Activated effector memory CD4-positive, alpha-beta T cell treated with anti-CD3 and anti-CD28 coated beads, Interleukin-2, amount 50 U/mL, for 16 hours (primary cell): ENCODE measurements around the gene TAGLN2.

Experiments
- DNase-seq: peaks from one replicate; pipeline ENCODE4 v3.0.0-alpha.2; 2020

Gene TAGLN2

GRCh38 chr1:159924791-159925718 is at the start of gene TAGLN2:
TSS of gene TAGLN2 (minus strand) at chr1:159925507. CDS start at chr1:159920509, 4,998 bp downstream.
- peak; percentile 96 for DNase-seq

DNA sequence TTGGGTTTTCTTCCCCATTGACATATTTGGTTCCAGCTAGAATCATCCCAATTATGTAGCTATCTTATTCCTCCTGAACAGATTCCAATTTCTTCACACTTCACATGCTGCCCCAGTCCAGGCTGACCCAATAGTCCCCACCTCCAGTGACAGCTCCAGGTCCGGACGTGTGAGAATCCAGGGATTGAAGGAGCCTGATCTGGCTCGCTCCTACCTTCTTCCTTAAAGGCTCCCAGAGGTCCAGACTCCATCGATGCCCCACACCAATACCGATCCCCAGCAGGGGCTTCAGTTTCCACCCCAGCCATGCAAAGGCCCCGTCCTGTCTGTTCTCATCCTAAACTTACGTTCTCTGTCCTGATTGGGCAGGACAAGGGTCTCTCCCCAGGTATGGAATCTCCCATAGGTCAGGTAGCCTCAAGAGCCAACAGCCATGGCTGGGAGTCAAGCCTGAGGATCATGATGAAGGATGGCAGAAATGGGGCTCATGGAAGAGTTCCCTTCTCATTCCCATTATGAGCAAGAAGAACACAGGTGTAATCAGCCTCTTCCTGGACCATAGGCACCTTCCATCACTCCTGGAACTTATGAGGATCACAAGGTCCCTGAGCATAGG is 49.2 kb upstream of the TAGLN2 start:
- DNase-seq = no peak

DNA sequence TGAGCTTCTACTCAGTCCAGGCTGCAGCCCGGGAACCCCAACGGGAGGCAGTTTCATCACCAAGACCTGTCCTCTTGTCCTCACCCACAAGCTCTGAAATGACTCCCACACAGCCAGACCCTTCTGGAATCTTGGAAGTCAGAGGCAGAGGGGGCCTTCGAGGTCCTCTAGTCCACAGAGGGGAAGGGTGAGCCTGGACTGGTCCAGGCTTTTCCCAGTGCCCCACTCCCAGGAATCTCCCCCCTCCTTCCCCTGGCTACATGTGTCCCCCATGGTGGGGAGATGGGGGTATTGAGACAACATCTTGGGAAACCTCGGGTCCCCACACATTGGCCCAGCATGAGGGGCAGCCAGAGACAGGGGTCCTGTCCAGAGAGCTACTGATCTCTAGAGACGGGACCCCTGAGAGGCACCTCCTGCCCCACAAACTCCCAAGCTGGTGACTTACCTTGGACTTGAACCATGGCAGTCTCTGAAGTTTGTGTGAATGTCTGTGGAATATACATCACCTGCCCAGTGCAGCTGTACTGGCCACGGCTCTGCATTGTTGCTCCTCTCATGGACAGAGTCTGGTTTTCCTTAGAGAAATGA is 48.1 kb upstream of the TAGLN2 start:
- DNase-seq = no peak

- DNase-seq = no peak
Measured at GRCh38 chr1:159972443-159973205, 47.3 kb upstream of the TAGLN2 start.

GRCh38 chr1:159970932-159971342 is 45.6 kb upstream of the TAGLN2 start:
- DNase-seq = no peak

GRCh38 chr1:159968901-159969300 is 43.6 kb upstream of the TAGLN2 start:
- no peak for DNase-seq

- DNase-seq = no peak
Measured at GRCh38 chr1:159965263-159965662, 40.0 kb upstream of the TAGLN2 start.

DNA sequence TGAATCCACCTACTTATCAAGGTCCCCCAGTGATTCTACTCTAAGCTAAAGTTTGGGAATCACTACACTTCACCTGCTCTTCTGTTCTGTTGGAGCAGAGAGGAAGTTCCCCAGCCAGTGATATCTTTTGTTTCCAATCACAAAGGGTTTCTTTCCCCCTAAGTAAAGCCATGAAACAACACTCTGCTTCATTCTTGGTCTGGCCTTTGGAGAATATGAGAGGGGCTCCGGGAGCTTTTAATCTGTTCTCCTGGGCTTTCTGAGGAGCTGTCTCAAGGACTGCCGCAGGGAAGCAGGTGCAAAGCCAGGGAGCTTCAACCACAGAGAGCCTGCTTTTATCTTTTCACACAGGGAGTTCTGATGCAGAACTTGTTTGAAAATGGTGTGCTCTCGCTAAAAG is 38.8 kb upstream of the TAGLN2 start:
- no peak for DNase-seq

DNA sequence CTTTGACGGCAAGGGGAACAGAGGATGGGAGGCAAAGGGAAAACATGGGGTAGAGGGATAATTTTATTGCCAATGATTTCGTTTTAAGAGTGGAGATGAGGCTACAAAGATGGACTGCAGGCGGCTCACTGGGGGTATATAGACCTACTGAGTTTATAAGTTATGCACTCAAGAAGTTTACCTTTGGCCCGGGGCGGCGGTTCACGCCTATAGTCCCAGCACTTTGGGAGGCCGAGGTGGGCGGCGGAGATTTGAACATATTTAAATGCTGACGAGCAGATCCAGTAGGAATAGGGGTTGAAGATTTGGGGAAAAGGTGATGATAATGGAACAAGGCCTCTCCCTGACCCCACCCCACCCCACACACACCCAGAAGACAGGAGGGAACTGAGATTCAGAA is 36.9 kb upstream of the TAGLN2 start:
- no peak for DNase-seq

GRCh38 chr1:159961636-159962035 is 36.3 kb upstream of the TAGLN2 start:
- DNase-seq = no peak

DNA sequence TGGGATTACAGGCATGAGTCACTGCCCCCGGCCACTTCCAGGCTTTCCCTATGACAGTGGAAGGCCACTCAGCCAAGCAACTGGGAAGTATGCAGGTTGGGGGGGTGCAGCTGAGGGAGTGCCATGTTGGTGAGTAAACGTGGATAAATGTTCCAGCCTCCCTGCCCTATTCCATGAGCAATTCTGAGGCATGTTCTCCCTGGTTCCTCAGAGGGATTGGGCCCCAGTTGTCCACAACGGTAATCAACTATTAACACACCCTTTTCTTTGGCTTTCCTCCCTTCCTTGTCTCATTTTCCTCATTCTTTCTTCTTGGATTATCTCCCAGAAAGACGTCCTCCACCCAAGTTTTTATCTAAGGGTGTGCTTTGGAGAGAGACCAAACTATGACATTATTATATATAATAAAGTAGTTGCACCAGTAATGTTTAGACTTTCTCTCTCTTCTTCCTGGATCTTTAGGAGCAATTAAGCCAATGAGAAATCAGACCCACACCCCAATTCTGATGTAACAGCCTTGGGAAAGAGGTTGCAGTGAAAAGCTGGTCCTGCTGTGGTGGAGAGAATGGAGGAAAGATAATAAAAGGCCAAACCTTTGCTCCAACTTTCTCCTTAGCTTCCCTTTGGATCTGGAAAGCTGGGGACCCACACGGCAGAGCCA is 35.5 kb upstream of the TAGLN2 start:
- no peak for DNase-seq

- no peak for DNase-seq
Measured at GRCh38 chr1:159959451-159959850, 34.1 kb upstream of the TAGLN2 start.

- no peak for DNase-seq
Measured at GRCh38 chr1:159958719-159959380, 33.5 kb upstream of the TAGLN2 start.

GRCh38 chr1:159957824-159958268 is 32.5 kb upstream of the TAGLN2 start:
- no peak for DNase-seq

DNA sequence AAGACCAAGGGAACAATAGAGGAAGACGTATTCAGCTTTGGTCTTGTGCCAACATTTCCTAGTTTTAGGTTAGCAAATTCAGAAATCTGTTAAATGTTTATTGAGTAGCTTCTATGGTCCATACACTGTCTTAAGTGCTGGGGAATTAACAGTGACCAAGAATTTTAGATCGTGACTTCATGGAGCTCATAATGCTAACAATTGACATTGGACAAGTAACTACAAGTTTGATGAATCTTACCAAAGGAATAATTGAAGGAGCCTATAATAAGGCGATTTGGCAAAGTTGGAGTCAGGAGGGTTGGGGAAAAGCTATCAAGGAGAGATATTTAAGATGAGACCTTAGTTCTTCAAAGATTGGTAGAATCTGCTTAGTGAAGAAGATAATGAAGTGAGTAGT is 30.1 kb upstream of the TAGLN2 start:
- no peak for DNase-seq

DNA sequence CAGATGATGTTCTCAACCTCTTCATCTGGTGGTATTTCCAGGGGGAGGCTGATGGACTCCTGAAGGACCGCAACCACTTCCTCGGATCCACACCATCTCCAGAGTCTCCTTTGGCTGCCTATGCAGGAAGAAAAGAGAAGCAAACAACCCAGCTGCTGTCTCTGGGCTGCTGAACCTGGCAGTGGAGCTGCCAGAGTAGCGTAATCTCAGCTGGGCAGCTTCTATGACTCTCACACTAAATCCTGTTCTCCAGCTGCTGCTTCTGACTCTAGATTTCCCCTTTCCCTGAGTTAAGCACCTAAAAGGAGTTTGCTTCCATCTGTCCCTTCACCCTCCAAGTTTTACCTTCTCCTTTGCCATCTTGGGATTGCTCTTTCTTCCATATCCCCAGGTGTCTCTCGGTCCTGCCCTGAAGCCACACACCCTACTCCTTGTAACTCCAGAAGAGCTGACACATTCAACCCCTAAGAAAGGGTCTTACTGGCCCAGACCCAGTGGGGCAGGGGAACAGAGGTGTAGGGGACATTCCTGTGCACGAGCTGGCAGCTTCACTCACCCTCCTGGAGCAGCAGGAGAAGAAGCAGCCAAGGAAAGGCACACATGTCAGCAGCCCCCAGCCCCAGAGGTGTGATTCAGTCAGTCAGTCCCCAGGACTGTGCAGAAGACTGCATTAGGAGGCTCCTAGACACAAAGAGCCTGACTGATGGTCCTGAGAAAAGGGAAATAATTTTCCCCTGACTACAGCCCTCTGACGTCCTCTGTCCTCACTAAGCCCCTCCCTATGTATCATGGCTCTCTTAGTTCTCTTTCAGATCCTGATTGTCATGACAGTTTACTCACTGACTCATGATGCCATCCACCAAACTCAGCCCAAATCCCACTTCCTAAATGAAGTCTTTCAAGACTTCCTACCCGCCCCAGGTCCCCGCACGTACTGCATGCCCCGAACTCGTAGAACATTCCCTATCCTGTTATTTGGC is 28.5 kb upstream of the TAGLN2 start, which contains the start of gene SLAMF9:
TSS of gene SLAMF9 (minus strand) at position 702 of the 980 bp plus-strand sequence. CDS start at position 602, 100 bp downstream.
- no peak for DNase-seq

- DNase-seq = no peak
Measured at GRCh38 chr1:159952932-159953331, 27.6 kb upstream of the TAGLN2 start.

GRCh38 chr1:159951551-159951950 is 26.2 kb upstream of the TAGLN2 start:
- DNase-seq = no peak

DNA sequence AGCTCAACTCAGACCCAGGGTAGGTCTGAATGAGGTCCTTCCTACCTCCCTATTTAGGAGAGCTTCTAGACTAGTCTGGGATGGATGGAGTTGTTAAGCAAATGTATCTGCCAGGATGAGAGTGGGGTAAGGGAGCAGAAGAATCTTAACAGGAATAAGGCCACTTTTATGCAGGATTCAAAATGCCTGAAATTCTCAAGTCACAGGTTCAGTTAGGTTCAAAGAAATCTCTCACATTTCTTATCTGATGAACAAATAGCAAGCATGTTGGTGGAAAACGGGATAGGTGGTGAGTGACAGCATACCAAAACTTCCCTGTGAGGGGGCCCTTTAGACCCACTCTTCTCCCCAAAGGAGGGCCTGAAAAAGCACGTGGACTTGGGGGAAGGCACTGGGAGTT is 25.7 kb upstream of the TAGLN2 start:
- DNase-seq = no peak

DNA sequence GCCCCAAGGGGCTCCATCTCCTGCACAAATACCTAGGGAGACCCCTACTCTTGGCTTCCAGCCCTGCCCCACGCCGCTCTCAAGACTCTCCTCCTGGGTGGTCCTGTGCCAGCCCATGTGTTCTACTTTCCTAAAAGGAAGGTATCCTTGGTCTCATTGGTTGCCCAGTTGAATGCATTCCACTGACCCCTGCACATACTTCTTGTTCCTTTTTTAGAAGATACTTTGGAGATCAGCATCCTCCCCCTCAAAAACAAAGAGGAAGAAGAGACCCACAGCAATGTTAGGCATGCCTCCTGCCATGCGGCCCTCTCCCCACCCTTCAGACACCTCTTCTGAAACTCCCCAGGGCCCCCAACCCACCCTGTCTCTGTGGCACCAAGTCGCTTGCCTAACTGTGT is 24.7 kb upstream of the TAGLN2 start:
- no peak for DNase-seq

DNA sequence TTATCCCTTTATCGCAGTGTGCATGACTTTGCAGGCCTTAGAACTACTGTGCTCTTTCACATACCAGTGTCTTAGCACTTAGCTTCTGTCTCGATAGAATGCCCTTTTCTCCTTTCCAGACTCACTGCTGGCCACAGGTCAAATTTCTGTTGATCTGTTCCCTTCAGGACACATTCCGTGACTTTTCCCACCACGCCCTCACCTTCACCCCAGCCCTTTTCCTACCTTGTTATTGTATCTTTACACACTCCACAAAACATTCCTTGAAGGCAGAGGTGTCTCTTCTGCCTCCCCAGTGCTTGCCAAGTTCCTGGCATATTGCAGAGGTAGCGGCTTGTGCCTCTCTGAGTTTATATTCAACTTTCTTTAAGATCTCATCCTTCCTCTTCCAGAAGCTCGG is 23.8 kb upstream of the TAGLN2 start:
- no peak for DNase-seq
